Pancreas (tissue), 10 donors: ENCODE measurements around the gene ZNF354C. TPM values are rescaled to one million over a fixed set of nuclear protein-coding genes. Genes with fewer than 3 reads are reported as not detected.

Source experiments
- ATAC-seq, 4 donors: fragments of 200-7000 bp; cut with Tn5 transposase; one replicate each; pipeline versions ENCODE4 v1.8.0 to v1.9.1; 2020; ENCODE audit warnings: mild to moderate bottlenecking in 4 of 4, moderate library complexity in 4 of 4
- DNase-seq, 6 donors: peaks; one replicate each; pipeline ENCODE4 v3.0.0-alpha.2; 2020
- FAIRE-seq: peaks from 2 replicates; lab custom pipeline; 2012; peaks lifted over from hg19 to GRCh38; lab: Jason Lieb, UNC
- H3K27ac ChIP-seq, 4 donors: fragments of 200-600 bp; sonication (generic); 1 replicate in 3 of 4; 2 replicates in 1 of 4; pipeline versions ENCODE4 v1.5.0 to v1.8.0; 2020
- H3K27me3 ChIP-seq, 4 donors: fragments of 200-600 bp; one replicate each; pipeline ENCODE4 v1.8.0; 2021
- H3K36me3 ChIP-seq, 3 donors: fragments of 200-600 bp; sonication (generic) in 1 of 3; one replicate each; pipeline versions ENCODE4 v1.5.0 to v1.8.0; 2020 to 2021
- H3K4me1 ChIP-seq, 3 donors: fragments of 200-600 bp; one replicate each; pipeline ENCODE4 v1.8.0; 2021
- H3K4me3 ChIP-seq, 4 donors: fragments of 200-600 bp; sonication (generic) in 2 of 4; one replicate each; pipeline versions ENCODE4 v1.5.0 to v1.8.0; 2020 to 2021
- H3K9me3 ChIP-seq, 4 donors: fragments of 200-600 bp; one replicate each; pipeline ENCODE4 v1.8.0; 2021
- CTCF ChIP-seq, 4 donors: fragments of 200-600 bp; sonication (generic) in 3 of 4; IDR thresholded peaks; one replicate each; pipeline versions ENCODE4 v1.5.0 to v1.8.0; 2021; ENCODE audit warnings: antibody characterized with exemption in 4 of 4
- WGBS, 2 donors: extraction: QIAGEN DNeasy Blood & Tissue Kit; methylation state at CpG; one replicate each; pipeline ENCODE4 v1.1.7; 2013; 5-methylcytosine and 5-hydroxymethylcytosine counted together
- intact Hi-C, 3 donors: fragments of 100-400 bp; cut with DNase I; formaldehyde crosslinking; loops; one replicate each; pipeline versions ENCODE4 v1.11.1 to v1.14.2; 2022
- polyA plus RNA-seq, 2 donors: library from polyadenylated mRNA; stranded (reverse); fragments of 200-250 nt; gene quantifications; one replicate each; pipeline ENCODE4 v1.2.3, GENCODE V29; 2013
- total RNA-seq, 6 donors: library from RNA; stranded (reverse); fragmentation: NEBNext Ultra II Directional in 4 of 6; extraction: Animal tissue kit (Norgen Biotek cat#: 25700) in 4 of 6; gene quantifications; one replicate each; pipeline versions ENCODE4 v1.2.1 to v1.2.4, GENCODE V29; 2021 to 2023
- donor health status: healthy with polysubstance abuse.
- donor health status: DM: no; HTN: no; CAD: no; lungs with moderate emphysema.
- donor health status: DM: no; HTN: no; CAD: no.
- donor health status: control.
- donor health status: control.
- donor health status: Bipolar disorder and iron deficiency.
- donor health status: DM: yes; HTN: yes; CAD: no.
- donor health status: DM: no; HTN: no; CAD: no.
- donor health status: DM: no; HTN: no; CAD: no.
- donor health status: DM: yes; HTN: yes; CAD: no.

ZNF354C gene
- total and polyA plus RNA-seq, 8 donors: 0.91 to 4.4 (median 2.1) TPM

GRCh38 chr5:179121667-179122111, 61.5 kb downstream of the ZNF354C start:
- 85 to 86% methylated on average over 20 to 25 of the region's 25 CpGs for WGBS, 2 donors
- H3K27me3 ChIP-seq: no peaks in the 10 kb centered on the region
- H3K36me3 ChIP-seq: no peaks in the 10 kb centered on the region
- intact Hi-C loops: no loop called here
- peak in 2 of 6 donors; percentile 46 to 49 for DNase-seq
- TF ChIP-seq CTCF (IDR thresholded peaks at IDR 0.05): no peak
- no peak overlapping the region for H3K27ac ChIP-seq
- no peaks in the 10 kb centered on the region for H3K9me3 ChIP-seq
- no peak for ATAC-seq
- H3K4me1 ChIP-seq: no peaks in the 10 kb centered on the region
- FAIRE-seq: no peak
- H3K4me3 ChIP-seq: no peak overlapping the region

- no peak for TF ChIP-seq CTCF (IDR thresholded peaks at IDR 0.05)
- intact Hi-C loops: no loop called here
- peak in 2 of 6 donors; percentile 37 to 60 for DNase-seq
- 79 to 81% methylated on average over 19 of the region's 19 CpGs for WGBS, 2 donors
- Histone ChIP-seq H3K36me3 (no peaks in the 10 kb centered on the region), H3K4me3 (no peak overlapping the region), H3K27me3 (no peaks in the 10 kb centered on the region), H3K4me1 (no peaks in the 10 kb centered on the region), H3K9me3 (no peaks in the 10 kb centered on the region), H3K27ac (no peak overlapping the region)
- FAIRE-seq: no peak
- ATAC-seq: no peak
These were observed 62.4 kb downstream of the ZNF354C start for GRCh38 chr5:179122411-179123108.

GRCh38 chr5:179123109-179123426, 62.9 kb downstream of the ZNF354C start:
- Histone ChIP-seq H3K36me3 (no peaks in the 10 kb centered on the region), H3K4me1 (no peaks in the 10 kb centered on the region), H3K27me3 (no peaks in the 10 kb centered on the region), H3K9me3 (no peaks in the 10 kb centered on the region), H3K27ac (no peak overlapping the region), H3K4me3 (no peak overlapping the region)
- no peak for ATAC-seq
- DNase-seq: peak in 1 of 6 donors; percentile 35
- FAIRE-seq: no peak
- TF ChIP-seq CTCF (IDR thresholded peaks at IDR 0.05): no peak
- intact Hi-C loops: no loop called here
- WGBS, 2 donors: 67 to 81% methylated on average over 2 of the region's 2 CpGs

DNA sequence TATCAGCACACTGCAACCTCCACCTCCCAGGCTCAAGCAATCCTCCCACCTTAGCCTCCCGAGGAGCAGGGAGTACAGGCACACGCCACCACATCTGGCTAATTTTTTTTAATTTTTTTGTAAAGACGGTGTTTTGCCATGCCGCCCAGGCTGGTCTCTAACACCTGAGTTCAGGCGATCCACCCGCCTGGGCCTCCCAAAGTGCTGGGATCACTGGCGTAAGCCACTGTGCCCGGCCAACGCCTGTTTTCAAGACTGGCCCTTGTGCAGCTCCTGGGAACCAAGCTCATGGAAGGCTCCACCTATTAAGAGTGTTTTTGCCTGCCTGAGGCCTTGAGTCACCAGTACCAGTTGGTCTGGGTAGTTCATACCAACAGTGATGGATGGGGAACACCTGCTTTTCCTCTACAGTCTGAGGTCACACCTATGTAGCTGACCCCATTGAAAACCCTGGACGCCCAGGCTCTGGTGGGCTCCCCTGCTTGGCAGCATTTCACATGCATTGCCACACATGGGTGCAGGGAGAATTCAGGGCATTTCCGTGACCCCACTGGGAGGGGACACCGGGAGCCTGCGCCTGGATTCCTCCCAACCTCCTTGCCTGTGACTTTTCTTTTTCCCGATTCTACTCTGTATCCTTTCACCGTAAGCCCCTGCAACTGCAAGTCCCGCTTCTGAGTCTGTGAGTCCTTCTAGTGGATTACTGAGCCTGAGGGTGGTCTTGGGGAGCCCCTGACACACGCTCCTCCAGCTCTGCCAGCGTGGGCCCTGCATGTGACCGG, 63.5 kb downstream of the ZNF354C start:
- WGBS, 2 donors: 83 to 91% methylated on average over 19 of the region's 19 CpGs
- no peaks in the 10 kb centered on the region for H3K36me3 ChIP-seq
- peak in 1 of 6 donors; percentile 21 for DNase-seq

More for the DNA sequence above, 63.5 kb downstream of the ZNF354C start:
- no peaks in the 10 kb centered on the region for H3K4me1 ChIP-seq
- H3K9me3 ChIP-seq: no peaks in the 10 kb centered on the region
- intact Hi-C loops: no loop called here
- no peak overlapping the region for H3K27ac ChIP-seq
- H3K4me3 ChIP-seq: no peak overlapping the region
- ATAC-seq (no peak), FAIRE-seq (no peak)
- no peaks in the 10 kb centered on the region for H3K27me3 ChIP-seq
- TF ChIP-seq CTCF (IDR thresholded peaks at IDR 0.05): no peak
